GM19099 (cell line): ENCODE results near the gene INTS4.

Experiments used
- POLR2A ChIP-seq: IDR thresholded peaks from 3 replicates; pipeline ENCODE4 v1.6.1; 2011; ENCODE audit warnings: low read depth; ENCODE audit not compliant: insufficient read length; ENCODE audit errors: extremely low read depth

The INTS4 gene

GRCh38 chr11:77874206-77874605 lies 120.3 kb downstream of the INTS4 start:
- no peak for TF ChIP-seq POLR2A

GRCh38 chr11:77873345-77873744 lies 121.1 kb downstream of the INTS4 start:
- no peak for TF ChIP-seq POLR2A

- TF ChIP-seq POLR2A, result no peak
Observed at GRCh38 chr11:77871855-77872254, 122.6 kb downstream of the INTS4 start.

GRCh38 chr11:77868744-77869143 lies 125.7 kb downstream of the INTS4 start:
- no peak for TF ChIP-seq POLR2A

GRCh38 chr11:77866336-77866735 lies 128.1 kb downstream of the INTS4 start:
- TF ChIP-seq POLR2A, result no peak

GRCh38 chr11:77865805-77866204 lies 128.7 kb downstream of the INTS4 start:
- TF ChIP-seq POLR2A, result no peak

GRCh38 chr11:77854838-77855237 lies 139.6 kb downstream of the INTS4 start:
- no peak for TF ChIP-seq POLR2A

GRCh38 chr11:77851503-77851902 lies 143.0 kb downstream of the INTS4 start:
- no peak for TF ChIP-seq POLR2A

- no peak for TF ChIP-seq POLR2A
Observed at GRCh38 chr11:77842441-77843121, 151.9 kb downstream of the INTS4 start.

- no peak for TF ChIP-seq POLR2A
Observed at GRCh38 chr11:77833302-77833701, 161.2 kb downstream of the INTS4 start.

GRCh38 chr11:77828926-77829325 lies 165.5 kb downstream of the INTS4 start:
- TF ChIP-seq POLR2A, result no peak
